ENCODE results near the gene APCDD1.
"Not testable (repeated sequence)": the region's sequence is repeated elsewhere in the genome, so short reads cannot be mapped to it uniquely, and the experiment has no call there.

- TF ChIP-seq CTCF (IDR thresholded peaks at IDR 0.05); YY1 (IDR thresholded peaks at IDR 0.05; ENCODE audit: low read depth); TEAD4 (IDR thresholded peaks at IDR 0.05; ENCODE audit: borderline replicate concordance, insufficient read depth): not testable (repeated sequence)
These were observed 84.7 kb downstream of the APCDD1 start for GRCh38 chr18:10539124-10539523.
